Thoracic aorta (tissue), 2 donors: ENCODE data around the gene MIPEP. TPM values are rescaled to one million over a fixed set of nuclear protein-coding genes. Genes with fewer than 3 reads are reported as not detected.

Source experiments
- ATAC-seq: fragments of 150-250 bp; one replicate; pipeline ENCODE4 v1.8.0; 2017; ENCODE audit warnings: low read depth; ENCODE audit not compliant: insufficient number of reproducible peaks, low FRiP score
- DNase-seq: peaks from one replicate; pipeline ENCODE4 v3.0.0-alpha.2; 2020; ENCODE audit warnings: low spot score
- H3K27ac ChIP-seq, 2 donors: fragments of 200-600 bp; sonication (generic); 1 replicate in 1 of 2; 2 replicates in 1 of 2; pipeline ENCODE4 v1.5.1; 2016; ENCODE audit warnings: mild to moderate bottlenecking in 2 of 2, moderate library complexity in 2 of 2
- H3K27me3 ChIP-seq: fragments of 200-600 bp; sonication (generic); replicated peaks from 2 replicates; pipeline ENCODE4 v1.6.0; 2016; ENCODE audit warnings: mild to moderate bottlenecking; ENCODE audit not compliant: insufficient read depth
- H3K36me3 ChIP-seq: fragments of 200-600 bp; sonication (generic); one replicate; pipeline ENCODE4 v1.5.1; 2016
- H3K4me1 ChIP-seq, 2 donors: fragments of 200-600 bp; sonication (generic); 1 replicate in 1 of 2; 2 replicates in 1 of 2; pipeline versions ENCODE4 v1.5.1 to v1.6.0; 2016; ENCODE audit warnings: low read depth in 2 of 2, mild to moderate bottlenecking in 1 of 2; ENCODE audit not compliant: control insufficient read depth in 1 of 2
- H3K4me3 ChIP-seq: fragments of 200-600 bp; sonication (generic); 2 replicates; pipeline ENCODE4 v1.5.1; 2016; ENCODE audit warnings: mild to moderate bottlenecking
- H3K9me3 ChIP-seq: fragments of 200-600 bp; sonication (generic); 2 replicates; pipeline ENCODE4 v1.5.1; 2016
- CTCF ChIP-seq: fragments of 200-600 bp; sonication (generic); IDR thresholded peaks from one replicate; pipeline ENCODE4 v1.5.1; 2019; ENCODE audit warnings: antibody characterized with exemption
- total RNA-seq, 2 donors: library from RNA; depleted of rRNA; stranded (reverse); fragments of >200 nt; gene quantifications; one replicate each; pipeline versions ENCODE4 v1.1.0 to v1.2.3, GENCODE V29; 2016

Gene MIPEP
- total RNA-seq, 2 donors from 2014 or later: 11.6 to 12.0 TPM

GRCh38 chr13:23771552-23771951 is 117.6 kb downstream of the MIPEP start:
- no peaks in the 10 kb centered on the region for H3K4me1 ChIP-seq
- H3K4me3 ChIP-seq: no peak overlapping the region
- ATAC-seq (no peak), DNase-seq (no peak)
- no peaks in the 10 kb centered on the region for H3K27me3 ChIP-seq
- no peaks in the 10 kb centered on the region for H3K9me3 ChIP-seq
- no peak overlapping the region for H3K27ac ChIP-seq
- no peaks in the 10 kb centered on the region for H3K36me3 ChIP-seq
- TF ChIP-seq CTCF: no peak

GRCh38 chr13:23770973-23771372 is 118.2 kb downstream of the MIPEP start:
- Histone ChIP-seq H3K4me1 (no peaks in the 10 kb centered on the region), H3K4me3 (no peak overlapping the region), H3K36me3 (no peaks in the 10 kb centered on the region), H3K9me3 (no peaks in the 10 kb centered on the region), H3K27ac (no peak overlapping the region), H3K27me3 (no peaks in the 10 kb centered on the region)
- no peak for TF ChIP-seq CTCF
- DNase-seq (no peak), ATAC-seq (no peak)

GRCh38 chr13:23770428-23770827 is 118.8 kb downstream of the MIPEP start:
- Histone ChIP-seq H3K9me3 (no peaks in the 10 kb centered on the region), H3K27ac (no peak overlapping the region), H3K27me3 (no peaks in the 10 kb centered on the region), H3K4me3 (no peak overlapping the region), H3K4me1 (no peaks in the 10 kb centered on the region), H3K36me3 (no peaks in the 10 kb centered on the region)
- ATAC-seq: no peak
- DNase-seq: no peak
- TF ChIP-seq CTCF: no peak

- no peak overlapping the region for H3K27ac ChIP-seq
- H3K27me3 ChIP-seq: no peaks in the 10 kb centered on the region
- no peaks in the 10 kb centered on the region for H3K4me1 ChIP-seq
- H3K9me3 ChIP-seq: no peaks in the 10 kb centered on the region
- no peak overlapping the region for H3K4me3 ChIP-seq
- H3K36me3 ChIP-seq: no peaks in the 10 kb centered on the region
- no peak for TF ChIP-seq CTCF
- DNase-seq: no peak
- ATAC-seq: no peak
These were observed 119.8 kb downstream of the MIPEP start for GRCh38 chr13:23769401-23769800.

GRCh38 chr13:23767838-23768237 is 121.4 kb downstream of the MIPEP start:
- Histone ChIP-seq H3K36me3 (no peaks in the 10 kb centered on the region), H3K27me3 (no peaks in the 10 kb centered on the region), H3K4me1 (no peaks in the 10 kb centered on the region), H3K4me3 (no peak overlapping the region), H3K27ac (no peak overlapping the region), H3K9me3 (no peaks in the 10 kb centered on the region)
- DNase-seq: no peak
- TF ChIP-seq CTCF: no peak
- ATAC-seq: no peak
